HepG2 (cell line): ENCODE measurements around the gene PRR22. TPM values are rescaled to one million over a fixed set of nuclear protein-coding genes. Genes with fewer than 3 reads are reported as not detected.

ENCODE experiments used
- BRD4 ChIP-seq: sonication (generic); formaldehyde crosslinking; IDR thresholded peaks from 2 replicates; pipeline ENCODE4 v1.4.0; 2020; ENCODE audit warnings: missing genetic modification reagents
- ESRRA ChIP-seq: sonication (generic); formaldehyde crosslinking; IDR thresholded peaks from 2 replicates; pipeline ENCODE4 v1.5.1; 2020; ENCODE audit warnings: mild to moderate bottlenecking, low read depth, missing genetic modification reagents
- NFKBIZ ChIP-seq: IDR thresholded peaks from 2 replicates; pipeline ENCODE4 v1.6.1; 2018; ENCODE audit warnings: missing genetic modification reagents, missing compliant biosample characterization
- TARDBP ChIP-seq: sonication (generic); formaldehyde crosslinking; IDR thresholded peaks from 2 replicates; pipeline ENCODE4 v1.8.0; 2022; ENCODE audit warnings: mild to moderate bottlenecking, missing genetic modification reagents
- ZNF234 ChIP-seq: sonication (generic); formaldehyde crosslinking; conservative IDR thresholded peaks from 2 replicates; pipeline ENCODE4 v1.5.1; 2020; ENCODE audit warnings: mild to moderate bottlenecking, missing genetic modification reagents
- ZSCAN9 ChIP-seq: IDR thresholded peaks from 2 replicates; pipeline ENCODE4 v1.6.1; 2016; ENCODE audit warnings: borderline replicate concordance
- polyA plus RNA-seq, 8 experiments: library from polyadenylated mRNA; depleted of rRNA in 3 of 8; stranded (reverse) in 7 of 8; unstranded in 1 of 8; fragments of >200 nt; fragmentation: Illumina TruSeq in 4 of 8; extraction: Trizol in 4 of 8; gene quantifications; 2 replicates each; pipeline versions ENCODE4 v1.2.1 to v1.2.3, GENCODE V29; 2011 to 2016; ENCODE audit warnings: low read depth in 4 of 8, missing spikeins in 1 of 8, mixed read lengths in 1 of 8; ENCODE audit not compliant: insufficient read depth in 1 of 8
- total RNA-seq, 5 experiments: library from RNA; depleted of rRNA; stranded (reverse); fragments of >200 nt; fragmentation: Illumina TruSeq; extraction: Trizol; gene quantifications; 2 replicates each; pipeline ENCODE4 v1.2.3, GENCODE V29; 2016; ENCODE audit warnings: low read depth in 1 of 5
- TF ChIP-seq, protein P1 (sequence below), 2 experiments: fragments of 450-650 bp in 1 of 2; sonication (generic) in 1 of 2; formaldehyde crosslinking in 1 of 2; IDR thresholded peaks; 2 replicates each; pipeline versions ENCODE4 v1.6.1 to v1.8.0; 2016 to 2022; ENCODE audit warnings: antibody characterized with exemption in 1 of 2, mild to moderate bottlenecking in 1 of 2, missing genetic modification reagents in 1 of 2
- TF ChIP-seq, protein P2 (sequence below): sonication (generic); formaldehyde crosslinking; IDR thresholded peaks from 2 replicates; pipeline ENCODE4 v1.9.0; 2021; ENCODE audit warnings: missing genetic modification reagents, borderline replicate concordance
- TF ChIP-seq, protein P3 (sequence below): sonication (generic); formaldehyde crosslinking; IDR thresholded peaks from 2 replicates; pipeline ENCODE4 v1.4.0; 2020; ENCODE audit warnings: missing genetic modification reagents
- TF ChIP-seq, protein P4 (sequence below): sonication (generic); formaldehyde crosslinking; IDR thresholded peaks from 2 replicates; pipeline ENCODE4 v1.8.0; 2022; ENCODE audit warnings: missing genetic modification reagents, mild to moderate bottlenecking, borderline replicate concordance
- TF ChIP-seq, protein P5 (sequence below): sonication (generic); formaldehyde crosslinking; conservative IDR thresholded peaks from 2 replicates; pipeline ENCODE4 v1.8.0; 2022; ENCODE audit warnings: missing genetic modification reagents
- TF ChIP-seq, protein P6 (sequence below): sonication (generic); formaldehyde crosslinking; IDR thresholded peaks from 2 replicates; pipeline ENCODE4 v1.8.1; 2023; ENCODE audit warnings: missing genetic modification reagents, mild to moderate bottlenecking, borderline replicate concordance

PRR22 gene
- total and polyA plus RNA-seq, 2 of the 13 experiments (the other 11 are each of a cell fraction or from before 2014, with no cell fraction given), result 0.84 to 2.3 TPM

DNA sequence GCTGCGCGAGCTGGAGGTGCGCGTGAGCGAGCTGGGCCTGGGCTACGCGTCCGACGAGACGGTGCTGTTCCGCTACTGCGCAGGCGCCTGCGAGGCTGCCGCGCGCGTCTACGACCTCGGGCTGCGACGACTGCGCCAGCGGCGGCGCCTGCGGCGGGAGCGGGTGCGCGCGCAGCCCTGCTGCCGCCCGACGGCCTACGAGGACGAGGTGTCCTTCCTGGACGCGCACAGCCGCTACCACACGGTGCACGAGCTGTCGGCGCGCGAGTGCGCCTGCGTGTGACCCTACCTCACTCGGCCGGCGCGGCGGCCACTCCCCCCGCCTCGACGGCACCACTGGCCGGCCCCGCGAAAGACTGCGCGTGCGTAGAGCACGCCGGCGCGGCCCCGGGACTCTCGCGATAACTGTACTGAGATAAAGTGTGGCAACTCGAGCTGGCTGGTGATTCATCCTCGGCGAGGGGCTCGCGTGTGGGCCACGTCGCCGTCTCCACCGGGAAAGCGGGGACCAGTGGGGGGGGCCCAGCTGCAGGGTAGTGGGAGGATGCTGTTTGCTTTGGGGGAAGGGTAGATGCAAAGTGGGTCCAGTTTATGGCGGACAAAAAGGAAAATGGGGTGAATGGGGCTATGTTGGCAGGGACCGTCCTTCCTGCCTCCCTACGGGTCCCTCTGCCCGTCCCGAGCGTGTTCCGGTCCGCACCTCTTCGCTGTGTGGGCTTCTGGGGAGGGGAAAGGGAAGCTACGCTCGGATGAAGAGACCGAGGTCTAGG, 43.5 kb upstream of the PRR22 start (continued):
- TF ChIP-seq, protein P1, sequence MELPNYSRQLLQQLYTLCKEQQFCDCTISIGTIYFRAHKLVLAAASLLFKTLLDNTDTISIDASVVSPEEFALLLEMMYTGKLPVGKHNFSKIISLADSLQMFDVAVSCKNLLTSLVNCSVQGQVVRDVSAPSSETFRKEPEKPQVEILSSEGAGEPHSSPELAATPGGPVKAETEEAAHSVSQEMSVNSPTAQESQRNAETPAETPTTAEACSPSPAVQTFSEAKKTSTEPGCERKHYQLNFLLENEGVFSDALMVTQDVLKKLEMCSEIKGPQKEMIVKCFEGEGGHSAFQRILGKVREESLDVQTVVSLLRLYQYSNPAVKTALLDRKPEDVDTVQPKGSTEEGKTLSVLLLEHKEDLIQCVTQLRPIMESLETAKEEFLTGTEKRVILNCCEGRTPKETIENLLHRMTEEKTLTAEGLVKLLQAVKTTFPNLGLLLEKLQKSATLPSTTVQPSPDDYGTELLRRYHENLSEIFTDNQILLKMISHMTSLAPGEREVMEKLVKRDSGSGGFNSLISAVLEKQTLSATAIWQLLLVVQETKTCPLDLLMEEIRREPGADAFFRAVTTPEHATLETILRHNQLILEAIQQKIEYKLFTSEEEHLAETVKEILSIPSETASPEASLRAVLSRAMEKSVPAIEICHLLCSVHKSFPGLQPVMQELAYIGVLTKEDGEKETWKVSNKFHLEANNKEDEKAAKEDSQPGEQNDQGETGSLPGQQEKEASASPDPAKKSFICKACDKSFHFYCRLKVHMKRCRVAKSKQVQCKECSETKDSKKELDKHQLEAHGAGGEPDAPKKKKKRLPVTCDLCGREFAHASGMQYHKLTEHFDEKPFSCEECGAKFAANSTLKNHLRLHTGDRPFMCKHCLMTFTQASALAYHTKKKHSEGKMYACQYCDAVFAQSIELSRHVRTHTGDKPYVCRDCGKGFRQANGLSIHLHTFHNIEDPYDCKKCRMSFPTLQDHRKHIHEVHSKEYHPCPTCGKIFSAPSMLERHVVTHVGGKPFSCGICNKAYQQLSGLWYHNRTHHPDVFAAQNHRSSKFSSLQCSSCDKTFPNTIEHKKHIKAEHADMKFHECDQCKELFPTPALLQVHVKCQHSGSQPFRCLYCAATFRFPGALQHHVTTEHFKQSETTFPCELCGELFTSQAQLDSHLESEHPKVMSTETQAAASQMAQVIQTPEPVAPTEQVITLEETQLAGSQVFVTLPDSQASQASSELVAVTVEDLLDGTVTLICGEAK (IDR thresholded peaks at IDR 0.05), result no peak
- TF ChIP-seq, protein P1 (CRISPR knock-in tag; IDR thresholded peaks at IDR 0.05), result peak; percentile 90
- TF ChIP-seq ZNF234 (CRISPR knock-in tag), result no peak
- TF ChIP-seq TARDBP (CRISPR knock-in tag), result peak; percentile 95
- TF ChIP-seq, protein P2, sequence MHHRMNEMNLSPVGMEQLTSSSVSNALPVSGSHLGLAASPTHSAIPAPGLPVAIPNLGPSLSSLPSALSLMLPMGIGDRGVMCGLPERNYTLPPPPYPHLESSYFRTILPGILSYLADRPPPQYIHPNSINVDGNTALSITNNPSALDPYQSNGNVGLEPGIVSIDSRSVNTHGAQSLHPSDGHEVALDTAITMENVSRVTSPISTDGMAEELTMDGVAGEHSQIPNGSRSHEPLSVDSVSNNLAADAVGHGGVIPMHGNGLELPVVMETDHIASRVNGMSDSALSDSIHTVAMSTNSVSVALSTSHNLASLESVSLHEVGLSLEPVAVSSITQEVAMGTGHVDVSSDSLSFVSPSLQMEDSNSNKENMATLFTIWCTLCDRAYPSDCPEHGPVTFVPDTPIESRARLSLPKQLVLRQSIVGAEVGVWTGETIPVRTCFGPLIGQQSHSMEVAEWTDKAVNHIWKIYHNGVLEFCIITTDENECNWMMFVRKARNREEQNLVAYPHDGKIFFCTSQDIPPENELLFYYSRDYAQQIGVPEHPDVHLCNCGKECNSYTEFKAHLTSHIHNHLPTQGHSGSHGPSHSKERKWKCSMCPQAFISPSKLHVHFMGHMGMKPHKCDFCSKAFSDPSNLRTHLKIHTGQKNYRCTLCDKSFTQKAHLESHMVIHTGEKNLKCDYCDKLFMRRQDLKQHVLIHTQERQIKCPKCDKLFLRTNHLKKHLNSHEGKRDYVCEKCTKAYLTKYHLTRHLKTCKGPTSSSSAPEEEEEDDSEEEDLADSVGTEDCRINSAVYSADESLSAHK (CRISPR knock-in tag), result no peak
- peak; percentile 92 for TF ChIP-seq ESRRA (CRISPR knock-in tag)
- no peak for TF ChIP-seq BRD4
- peak; percentile 36; the same call in 1 of the 2 replicates for TF ChIP-seq ZSCAN9 (CRISPR knock-in tag)
- TF ChIP-seq, protein P3, sequence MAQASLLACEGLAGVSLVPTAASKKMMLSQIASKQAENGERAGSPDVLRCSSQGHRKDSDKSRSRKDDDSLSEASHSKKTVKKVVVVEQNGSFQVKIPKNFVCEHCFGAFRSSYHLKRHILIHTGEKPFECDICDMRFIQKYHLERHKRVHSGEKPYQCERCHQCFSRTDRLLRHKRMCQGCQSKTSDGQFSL, result peak; percentile 99
- TF ChIP-seq, protein P4, sequence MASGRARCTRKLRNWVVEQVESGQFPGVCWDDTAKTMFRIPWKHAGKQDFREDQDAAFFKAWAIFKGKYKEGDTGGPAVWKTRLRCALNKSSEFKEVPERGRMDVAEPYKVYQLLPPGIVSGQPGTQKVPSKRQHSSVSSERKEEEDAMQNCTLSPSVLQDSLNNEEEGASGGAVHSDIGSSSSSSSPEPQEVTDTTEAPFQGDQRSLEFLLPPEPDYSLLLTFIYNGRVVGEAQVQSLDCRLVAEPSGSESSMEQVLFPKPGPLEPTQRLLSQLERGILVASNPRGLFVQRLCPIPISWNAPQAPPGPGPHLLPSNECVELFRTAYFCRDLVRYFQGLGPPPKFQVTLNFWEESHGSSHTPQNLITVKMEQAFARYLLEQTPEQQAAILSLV (CRISPR knock-in tag), result peak; percentile 75; the same call in 1 of the 2 replicates
- TF ChIP-seq, protein P5, sequence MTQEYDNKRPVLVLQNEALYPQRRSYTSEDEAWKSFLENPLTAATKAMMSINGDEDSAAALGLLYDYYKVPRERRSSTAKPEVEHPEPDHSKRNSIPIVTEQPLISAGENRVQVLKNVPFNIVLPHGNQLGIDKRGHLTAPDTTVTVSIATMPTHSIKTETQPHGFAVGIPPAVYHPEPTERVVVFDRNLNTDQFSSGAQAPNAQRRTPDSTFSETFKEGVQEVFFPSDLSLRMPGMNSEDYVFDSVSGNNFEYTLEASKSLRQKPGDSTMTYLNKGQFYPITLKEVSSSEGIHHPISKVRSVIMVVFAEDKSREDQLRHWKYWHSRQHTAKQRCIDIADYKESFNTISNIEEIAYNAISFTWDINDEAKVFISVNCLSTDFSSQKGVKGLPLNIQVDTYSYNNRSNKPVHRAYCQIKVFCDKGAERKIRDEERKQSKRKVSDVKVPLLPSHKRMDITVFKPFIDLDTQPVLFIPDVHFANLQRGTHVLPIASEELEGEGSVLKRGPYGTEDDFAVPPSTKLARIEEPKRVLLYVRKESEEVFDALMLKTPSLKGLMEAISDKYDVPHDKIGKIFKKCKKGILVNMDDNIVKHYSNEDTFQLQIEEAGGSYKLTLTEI (CRISPR knock-in tag), result no peak
- peak; percentile 82; the same call in 1 of the 2 replicates for TF ChIP-seq NFKBIZ (CRISPR knock-in tag)
- TF ChIP-seq, protein P6, sequence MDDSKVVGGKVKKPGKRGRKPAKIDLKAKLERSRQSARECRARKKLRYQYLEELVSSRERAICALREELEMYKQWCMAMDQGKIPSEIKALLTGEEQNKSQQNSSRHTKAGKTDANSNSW (CRISPR knock-in tag), result peak; percentile 82; the same call in 1 of the 2 replicates
